Neural progenitor cell (in vitro differentiated cells): Measurements from ENCODE around the gene NCBP3. TPM values are rescaled to one million over a fixed set of nuclear protein-coding genes. Genes with fewer than 3 reads are reported as not detected.
"Not testable (repeated sequence)": the region's sequence is repeated elsewhere in the genome, so short reads cannot be mapped to it uniquely, and the experiment has no call there.

Experiments used
- DNase-seq: peaks from one replicate; pipeline ENCODE4 v3.0.0-alpha.2; 2016; ENCODE audit warnings: low spot score
- H2AFZ ChIP-seq: fragments of 200-600 bp; sonication (generic); replicated peaks from 2 replicates; pipeline ENCODE4 v1.6.1; 2016; ENCODE audit warnings: antibody characterized with exemption
- H3F3A ChIP-seq: fragments of 200-600 bp; sonication (generic); 2 replicates; pipeline ENCODE4 v1.6.1; 2016; ENCODE audit warnings: antibody characterized with exemption, low read depth
- H3K27ac ChIP-seq: fragments of 200-600 bp; sonication (generic); 2 replicates; pipeline ENCODE4 v1.5.1; 2016; ENCODE audit warnings: mild to moderate bottlenecking
- H3K27me3 ChIP-seq: fragments of 200-600 bp; sonication (generic); 2 replicates; pipeline ENCODE4 v1.6.1; 2016; ENCODE audit warnings: mild to moderate bottlenecking, moderate library complexity
- H3K36me3 ChIP-seq: fragments of 200-600 bp; sonication (generic); 2 replicates; pipeline ENCODE4 v1.5.1; 2016
- H3K4me1 ChIP-seq: fragments of 200-600 bp; sonication (generic); 2 replicates; pipeline ENCODE4 v1.6.1; 2016; ENCODE audit warnings: mixed run types
- H3K4me2 ChIP-seq: fragments of 200-600 bp; sonication (generic); 2 replicates; pipeline ENCODE4 v1.6.1; 2016
- H3K4me3 ChIP-seq: fragments of 200-600 bp; sonication (generic); 2 replicates; pipeline ENCODE4 v1.5.1; 2016
- H3K79me2 ChIP-seq: fragments of 200-600 bp; sonication (generic); 2 replicates; pipeline ENCODE4 v1.6.1; 2016; ENCODE audit warnings: low read depth
- H3K9ac ChIP-seq: fragments of 200-600 bp; sonication (generic); 2 replicates; pipeline ENCODE4 v1.6.1; 2016
- H3K9me3 ChIP-seq: fragments of 200-600 bp; sonication (generic); 2 replicates; pipeline ENCODE4 v1.5.1; 2016; ENCODE audit warnings: low read depth
- H4K20me1 ChIP-seq: fragments of 200-600 bp; sonication (generic); 2 replicates; pipeline ENCODE4 v1.6.1; 2016; ENCODE audit warnings: low read depth
- H3K27ac Mint-ChIP-seq: 3 replicates; pipeline ENCODE4 v1.8.0; 2021; ENCODE audit warnings: mixed read lengths
- H3K27me3 Mint-ChIP-seq: 2 replicates; pipeline ENCODE4 v1.8.0; 2022; ENCODE audit warnings: low read depth, mild to moderate bottlenecking, inconsistent platforms, moderate library complexity, mixed read lengths; ENCODE audit not compliant: insufficient read depth
- H3K36me3 Mint-ChIP-seq: 3 replicates; pipeline ENCODE4 v1.8.0; 2021; ENCODE audit warnings: mixed read lengths
- H3K4me1 Mint-ChIP-seq: 3 replicates; pipeline ENCODE4 v1.8.0; 2021; ENCODE audit warnings: mixed read lengths
- H3K4me3 Mint-ChIP-seq: 3 replicates; pipeline ENCODE4 v1.8.0; 2021; ENCODE audit warnings: mild to moderate bottlenecking, moderate library complexity, mixed read lengths
- H3K9me3 Mint-ChIP-seq: 3 replicates; pipeline ENCODE4 v1.8.0; 2020; ENCODE audit warnings: mixed read lengths
- CTCF ChIP-seq: fragments of 200-600 bp; sonication (generic); IDR thresholded peaks from 2 replicates; pipeline ENCODE4 v1.5.1; 2017; ENCODE audit warnings: antibody characterized with exemption, mild to moderate bottlenecking
- EZH2 ChIP-seq: fragments of 200-600 bp; sonication (generic); IDR thresholded peaks from 2 replicates; pipeline ENCODE4 v1.6.1; 2017; ENCODE audit warnings: antibody characterized with exemption, mild to moderate bottlenecking, moderate library complexity
- EZH2phosphoT487 ChIP-seq: fragments of 200-600 bp; sonication (generic); IDR thresholded peaks from 2 replicates; pipeline ENCODE4 v1.6.1; 2017; ENCODE audit warnings: antibody characterized with exemption
- total RNA-seq: library from RNA; depleted of rRNA; stranded (reverse); fragments of >200 nt; gene quantifications from 2 replicates; pipeline ENCODE4 v1.2.3, GENCODE V29; 2015; ENCODE audit warnings: low replicate concordance

NCBP3 gene
- total RNA-seq, 1 donor from 2014 or later: 55.7 TPM

GRCh38 chr17:3788200-3788599 is 57.8 kb downstream of the NCBP3 start:
- TF ChIP-seq EZH2phosphoT487: no peak
- TF ChIP-seq EZH2: no peak
- TF ChIP-seq CTCF: no peak
- no peak overlapping the region for H3K4me3 ChIP-seq
- Mint-ChIP-seq H3K4me1 (peaks cover 4% of the 10 kb centered on the region), H3K27ac (no peak overlapping the region), H3K9me3 (no peaks in the 10 kb centered on the region), H3K4me3 (no peak overlapping the region), H3K27me3 (peaks cover 2% of the 10 kb centered on the region), H3K36me3 (no peaks in the 10 kb centered on the region)
- H3K36me3 ChIP-seq: no peaks in the 10 kb centered on the region
- DNase-seq: no peak
- H3K9me3 ChIP-seq: no peaks in the 10 kb centered on the region
- no peak overlapping the region for H3K9ac ChIP-seq
- no peaks in the 10 kb centered on the region for H4K20me1 ChIP-seq
- H3K4me1 ChIP-seq: no peaks in the 10 kb centered on the region
- H2AFZ ChIP-seq: no peak overlapping the region
- no peaks in the 10 kb centered on the region for H3K27me3 ChIP-seq
- no peaks in the 10 kb centered on the region for H3F3A ChIP-seq
- no peaks in the 10 kb centered on the region for H3K79me2 ChIP-seq
- no peak overlapping the region for H3K4me2 ChIP-seq
- H3K27ac ChIP-seq: no peak overlapping the region

GRCh38 chr17:3785323-3785722 is 60.7 kb downstream of the NCBP3 start:
- H3K36me3 ChIP-seq, H2AFZ ChIP-seq, H3K4me1 ChIP-seq, H3K27ac Mint-ChIP-seq, H3K9ac ChIP-seq, H4K20me1 ChIP-seq, H3K27me3 ChIP-seq, H3F3A ChIP-seq, H3K4me3 ChIP-seq, H3K4me3 Mint-ChIP-seq, H3K9me3 ChIP-seq, DNase-seq, H3K27me3 Mint-ChIP-seq, H3K4me1 Mint-ChIP-seq, H3K36me3 Mint-ChIP-seq, H3K79me2 ChIP-seq, H3K4me2 ChIP-seq, H3K27ac ChIP-seq, H3K9me3 Mint-ChIP-seq: not testable (repeated sequence)

GRCh38 chr17:3782751-3783150 is 63.3 kb downstream of the NCBP3 start:
- H3K27me3 Mint-ChIP-seq: peaks cover 4% of the 10 kb centered on the region
- no peak overlapping the region for H3K27ac Mint-ChIP-seq
- H3K4me1 Mint-ChIP-seq: no peaks in the 10 kb centered on the region

GRCh38 chr17:3780986-3781385 is 65.1 kb downstream of the NCBP3 start:
- no peak overlapping the region for H3K9ac ChIP-seq
- no peaks in the 10 kb centered on the region for H3K36me3 ChIP-seq
- Mint-ChIP-seq H3K9me3 (no peaks in the 10 kb centered on the region), H3K36me3 (no peaks in the 10 kb centered on the region), H3K27ac (no peak overlapping the region), H3K4me1 (no peaks in the 10 kb centered on the region), H3K27me3 (peaks cover 6% of the 10 kb centered on the region), H3K4me3 (no peak overlapping the region)
- H3K9me3 ChIP-seq: no peaks in the 10 kb centered on the region
- H3K27ac ChIP-seq: no peak overlapping the region
- H4K20me1 ChIP-seq: no peaks in the 10 kb centered on the region
- H2AFZ ChIP-seq: no peak overlapping the region
- TF ChIP-seq EZH2: no peak
- no peak for TF ChIP-seq CTCF
- no peak for TF ChIP-seq EZH2phosphoT487
- no peak overlapping the region for H3K4me2 ChIP-seq
- no peaks in the 10 kb centered on the region for H3K27me3 ChIP-seq
- no peaks in the 10 kb centered on the region for H3K4me1 ChIP-seq
- DNase-seq: no peak
- H3F3A ChIP-seq: no peaks in the 10 kb centered on the region
- no peaks in the 10 kb centered on the region for H3K79me2 ChIP-seq
- no peak overlapping the region for H3K4me3 ChIP-seq

More at GRCh38 chr17:3782751-3783150, 63.3 kb downstream of the NCBP3 start:
- H3K4me3 ChIP-seq: no peak overlapping the region
- H3K27ac ChIP-seq: no peak overlapping the region
- no peak for DNase-seq
- no peak overlapping the region for H2AFZ ChIP-seq
- H3K27me3 ChIP-seq: no peaks in the 10 kb centered on the region
- Mint-ChIP-seq H3K4me3 (no peak overlapping the region), H3K36me3 (no peaks in the 10 kb centered on the region), H3K9me3 (no peaks in the 10 kb centered on the region)
- H3K36me3 ChIP-seq: no peaks in the 10 kb centered on the region
- no peaks in the 10 kb centered on the region for H3F3A ChIP-seq
- no peak for TF ChIP-seq EZH2phosphoT487
- TF ChIP-seq EZH2: no peak
- no peak for TF ChIP-seq CTCF
- H3K9me3 ChIP-seq: no peaks in the 10 kb centered on the region
- no peaks in the 10 kb centered on the region for H3K79me2 ChIP-seq
- H3K9ac ChIP-seq: no peak overlapping the region
- no peaks in the 10 kb centered on the region for H3K4me1 ChIP-seq
- no peak overlapping the region for H3K4me2 ChIP-seq
- H4K20me1 ChIP-seq: no peaks in the 10 kb centered on the region
